ENCODE data around the gene COL25A1. TPM values are rescaled to one million over a fixed set of nuclear protein-coding genes. Genes with fewer than 3 reads are reported as not detected.
A peak's percentile ranks its signal among the peaks of the same experiment; 100 is the strongest.

COL25A1 gene
- 0.09 TPM in 1 of 2 replicates, not detected in the other for polyA plus RNA-seq (2011; rRNA removed)
- not detected in 2 replicates for polyA minus RNA-seq (2011; rRNA and poly(A)+ RNA removed)

GRCh38 chr4:109302361-109303139 is at the start of gene COL25A1:
Gene COL25A1, minus strand, starts transcription at chr4:109302658.
- DNase-seq (ENCODE audit: low read depth), result no peak
- ChIA-PET POLR2A (no interaction called here), CTCF (no interaction called here)
- Histone ChIP-seq H3K27me3 (ENCODE audit: control insufficient read depth, insufficient read depth, low read length) (peaks cover 26% of the 10 kb centered on the region), H3K36me3 (ENCODE audit: control insufficient read depth, insufficient read depth, low read length) (no peaks in the 10 kb centered on the region), H3K4me3 (ENCODE audit: low read depth, low read length) (peak within 1 kb of the TSS; percentile 36)
- TF ChIP-seq, protein P1, sequence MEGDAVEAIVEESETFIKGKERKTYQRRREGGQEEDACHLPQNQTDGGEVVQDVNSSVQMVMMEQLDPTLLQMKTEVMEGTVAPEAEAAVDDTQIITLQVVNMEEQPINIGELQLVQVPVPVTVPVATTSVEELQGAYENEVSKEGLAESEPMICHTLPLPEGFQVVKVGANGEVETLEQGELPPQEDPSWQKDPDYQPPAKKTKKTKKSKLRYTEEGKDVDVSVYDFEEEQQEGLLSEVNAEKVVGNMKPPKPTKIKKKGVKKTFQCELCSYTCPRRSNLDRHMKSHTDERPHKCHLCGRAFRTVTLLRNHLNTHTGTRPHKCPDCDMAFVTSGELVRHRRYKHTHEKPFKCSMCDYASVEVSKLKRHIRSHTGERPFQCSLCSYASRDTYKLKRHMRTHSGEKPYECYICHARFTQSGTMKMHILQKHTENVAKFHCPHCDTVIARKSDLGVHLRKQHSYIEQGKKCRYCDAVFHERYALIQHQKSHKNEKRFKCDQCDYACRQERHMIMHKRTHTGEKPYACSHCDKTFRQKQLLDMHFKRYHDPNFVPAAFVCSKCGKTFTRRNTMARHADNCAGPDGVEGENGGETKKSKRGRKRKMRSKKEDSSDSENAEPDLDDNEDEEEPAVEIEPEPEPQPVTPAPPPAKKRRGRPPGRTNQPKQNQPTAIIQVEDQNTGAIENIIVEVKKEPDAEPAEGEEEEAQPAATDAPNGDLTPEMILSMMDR (IDR thresholded peaks at IDR 0.05; ENCODE audit: insufficient read depth, low read depth, low read length), result no peak

- TF ChIP-seq, protein P1 (IDR thresholded peaks at IDR 0.05; ENCODE audit: insufficient read depth, low read depth, low read length), result no peak
- Histone ChIP-seq H3K4me3 (ENCODE audit: low read depth, low read length) (no peak overlapping the region), H3K36me3 (ENCODE audit: control insufficient read depth, insufficient read depth, low read length) (no peaks in the 10 kb centered on the region), H3K27me3 (ENCODE audit: control insufficient read depth, insufficient read depth, low read length) (no peaks in the 10 kb centered on the region)
- no peak for DNase-seq (ENCODE audit: low read depth)
- ChIA-PET POLR2A (no interaction called here), CTCF (no interaction called here)
Observed at GRCh38 chr4:109350121-109350520, 47.7 kb upstream of the COL25A1 start.

DNA sequence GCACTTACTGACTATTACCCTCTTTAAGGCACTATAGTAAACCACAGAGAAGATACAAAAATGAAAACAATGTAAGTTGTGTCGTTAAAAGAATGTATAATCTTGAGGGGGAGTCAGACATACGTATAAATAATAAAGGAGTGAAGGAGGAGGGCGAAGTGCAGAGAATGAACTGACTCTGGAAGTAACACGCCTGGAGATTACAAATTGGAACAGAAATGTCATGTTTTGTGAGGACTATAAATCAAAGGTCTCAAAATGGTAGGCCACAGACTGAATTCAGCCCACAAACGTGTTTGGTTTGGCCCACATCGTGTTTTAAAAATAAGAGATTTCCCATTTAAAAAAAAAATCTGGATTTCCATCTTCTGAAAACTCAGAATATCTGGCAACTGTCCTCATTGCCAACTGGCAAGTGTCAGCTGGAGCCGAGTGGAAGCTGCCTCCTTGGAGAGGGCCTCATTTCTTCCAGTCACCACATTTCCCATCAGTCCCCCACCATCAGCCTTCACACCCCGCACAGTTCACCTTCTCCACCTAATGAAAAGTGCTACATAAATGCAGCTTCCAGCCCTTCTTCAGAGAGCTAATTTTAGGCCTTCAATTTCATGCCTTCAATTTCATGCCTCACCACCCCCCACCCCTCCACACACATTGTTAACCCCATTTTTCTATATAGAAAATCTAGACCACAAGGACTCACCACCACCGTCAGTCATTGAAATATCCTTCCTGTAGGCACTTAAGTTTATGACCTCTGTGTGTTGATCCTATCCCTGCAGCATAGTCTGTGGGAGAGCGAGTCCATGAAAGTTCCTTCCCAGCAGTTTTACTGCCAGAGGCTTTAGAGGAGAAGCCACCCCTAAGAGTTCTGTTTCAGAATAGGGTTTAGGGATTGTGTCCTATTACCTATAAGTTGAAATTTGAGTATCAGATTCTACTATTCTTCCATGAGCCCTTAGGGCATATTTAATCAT is 32.0 kb upstream of the COL25A1 start:
- CTCF ChIA-PET, result interaction anchor here (0.6 to 1.2 kb wide), 3 partner anchors 398 to 657 kb away, joined by 3 to 4 read pairs (median 4); no protein-coding TSS in a partner anchor
- POLR2A ChIA-PET, result no interaction called here
- no peaks in the 10 kb centered on the region for H3K27me3 ChIP-seq (ENCODE audit: control insufficient read depth, insufficient read depth, low read length)
- no peak for DNase-seq (ENCODE audit: low read depth)
- TF ChIP-seq, protein P1 (IDR thresholded peaks at IDR 0.05; ENCODE audit: insufficient read depth, low read depth, low read length), result no peak
- no peak overlapping the region for H3K4me3 ChIP-seq (ENCODE audit: low read depth, low read length)
- no peaks in the 10 kb centered on the region for H3K36me3 ChIP-seq (ENCODE audit: control insufficient read depth, insufficient read depth, low read length)

GRCh38 chr4:109332926-109333464 is 30.5 kb upstream of the COL25A1 start:
- H3K36me3 ChIP-seq (ENCODE audit: control insufficient read depth, insufficient read depth, low read length), result no peaks in the 10 kb centered on the region
- ChIA-PET CTCF (interaction anchor here (1.5 kb wide), 1 partner anchor 17 kb away, joined by 3 read pairs; no protein-coding TSS in a partner anchor), POLR2A (no interaction called here)
- no peak overlapping the region for H3K4me3 ChIP-seq (ENCODE audit: low read depth, low read length)
- TF ChIP-seq, protein P1 (IDR thresholded peaks at IDR 0.05; ENCODE audit: insufficient read depth, low read depth, low read length), result peak; percentile 29; the same call in 1 of the 2 replicates
- no peaks in the 10 kb centered on the region for H3K27me3 ChIP-seq (ENCODE audit: control insufficient read depth, insufficient read depth, low read length)
- DNase-seq (ENCODE audit: low read depth), result no peak

Data from BJ (cell line).